ENCODE data around the gene HCAR3.
"Not testable (repeated sequence)": the region's sequence is repeated elsewhere in the genome, so short reads cannot be mapped to it uniquely, and the experiment has no call there.

- TF ChIP-seq CTCF (IDR thresholded peaks at IDR 0.05); EZH2 (IDR thresholded peaks at IDR 0.05; ENCODE audit: borderline replicate concordance, insufficient read depth, low read depth, low read length, poor library complexity, severe bottlenecking): not testable (repeated sequence)
Measured at GRCh38 chr12:122680989-122681388, 35.6 kb downstream of the HCAR3 start.

Data from B cell (primary cell).